ENCODE results near the gene POLR3H. TPM values are rescaled to one million over a fixed set of nuclear protein-coding genes. Genes with fewer than 3 reads are reported as not detected.
"Not testable (repeated sequence)": the region's sequence is repeated elsewhere in the genome, so short reads cannot be mapped to it uniquely, and the experiment has no call there.

Gene POLR3H, protein sequence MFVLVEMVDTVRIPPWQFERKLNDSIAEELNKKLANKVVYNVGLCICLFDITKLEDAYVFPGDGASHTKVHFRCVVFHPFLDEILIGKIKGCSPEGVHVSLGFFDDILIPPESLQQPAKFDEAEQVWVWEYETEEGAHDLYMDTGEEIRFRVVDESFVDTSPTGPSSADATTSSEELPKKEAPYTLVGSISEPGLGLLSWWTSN
- total RNA-seq (ENCODE audit: low replicate concordance): 18.7 and 27.7 TPM in 2 replicates

DNA sequence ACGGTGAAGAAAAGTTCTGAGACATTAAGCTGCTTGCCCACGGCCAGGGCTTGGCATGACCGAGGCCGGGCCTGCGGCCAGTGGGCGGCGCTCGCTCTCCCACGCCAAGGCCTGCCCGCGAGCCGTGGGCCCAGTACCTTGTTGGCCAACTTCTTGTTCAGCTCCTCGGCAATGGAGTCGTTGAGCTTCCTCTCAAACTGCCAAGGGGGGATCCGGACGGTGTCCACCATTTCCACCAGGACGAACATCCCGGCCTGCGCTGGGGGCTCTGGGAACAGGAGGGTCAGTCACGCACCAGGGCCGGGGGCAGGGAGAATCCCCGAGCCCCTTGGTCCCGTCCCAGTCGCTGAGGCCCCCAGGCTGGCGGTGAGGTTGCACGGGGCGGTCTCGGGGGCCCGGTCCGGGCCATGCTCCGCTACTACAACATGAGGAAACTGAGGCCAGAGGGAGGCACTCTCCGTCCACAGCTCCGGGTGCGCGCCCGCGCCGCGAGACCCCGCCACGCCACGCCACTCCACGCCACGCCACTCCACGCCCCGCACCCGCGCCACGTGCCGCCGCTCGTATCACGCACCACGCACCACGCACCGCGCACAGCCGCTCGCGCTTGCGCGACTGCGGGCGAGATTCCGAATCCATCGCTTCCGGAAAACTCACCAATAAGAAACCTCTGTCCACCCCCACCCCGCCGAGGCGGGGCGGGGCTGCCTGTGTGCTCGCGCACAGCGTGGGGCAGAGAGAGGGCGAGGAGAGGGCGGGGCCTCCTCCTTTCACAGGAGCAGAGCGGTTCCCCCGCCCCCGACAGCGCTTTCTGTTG lies at the start of gene POLR3H:
TSS of gene POLR3H (minus strand) at position 617 of the 817 bp plus-strand sequence. CDS start at position 248, 369 bp downstream.
- DNase-seq (ENCODE audit: low read depth): peak; percentile 95
- peak within 1 kb of the TSS; percentile 88 for H3K4me3 ChIP-seq (ENCODE audit: low read depth, low read length)
- TF ChIP-seq, protein P1, sequence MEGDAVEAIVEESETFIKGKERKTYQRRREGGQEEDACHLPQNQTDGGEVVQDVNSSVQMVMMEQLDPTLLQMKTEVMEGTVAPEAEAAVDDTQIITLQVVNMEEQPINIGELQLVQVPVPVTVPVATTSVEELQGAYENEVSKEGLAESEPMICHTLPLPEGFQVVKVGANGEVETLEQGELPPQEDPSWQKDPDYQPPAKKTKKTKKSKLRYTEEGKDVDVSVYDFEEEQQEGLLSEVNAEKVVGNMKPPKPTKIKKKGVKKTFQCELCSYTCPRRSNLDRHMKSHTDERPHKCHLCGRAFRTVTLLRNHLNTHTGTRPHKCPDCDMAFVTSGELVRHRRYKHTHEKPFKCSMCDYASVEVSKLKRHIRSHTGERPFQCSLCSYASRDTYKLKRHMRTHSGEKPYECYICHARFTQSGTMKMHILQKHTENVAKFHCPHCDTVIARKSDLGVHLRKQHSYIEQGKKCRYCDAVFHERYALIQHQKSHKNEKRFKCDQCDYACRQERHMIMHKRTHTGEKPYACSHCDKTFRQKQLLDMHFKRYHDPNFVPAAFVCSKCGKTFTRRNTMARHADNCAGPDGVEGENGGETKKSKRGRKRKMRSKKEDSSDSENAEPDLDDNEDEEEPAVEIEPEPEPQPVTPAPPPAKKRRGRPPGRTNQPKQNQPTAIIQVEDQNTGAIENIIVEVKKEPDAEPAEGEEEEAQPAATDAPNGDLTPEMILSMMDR (IDR thresholded peaks at IDR 0.05; ENCODE audit: insufficient read depth, low read length): peak; percentile 55

DNA sequence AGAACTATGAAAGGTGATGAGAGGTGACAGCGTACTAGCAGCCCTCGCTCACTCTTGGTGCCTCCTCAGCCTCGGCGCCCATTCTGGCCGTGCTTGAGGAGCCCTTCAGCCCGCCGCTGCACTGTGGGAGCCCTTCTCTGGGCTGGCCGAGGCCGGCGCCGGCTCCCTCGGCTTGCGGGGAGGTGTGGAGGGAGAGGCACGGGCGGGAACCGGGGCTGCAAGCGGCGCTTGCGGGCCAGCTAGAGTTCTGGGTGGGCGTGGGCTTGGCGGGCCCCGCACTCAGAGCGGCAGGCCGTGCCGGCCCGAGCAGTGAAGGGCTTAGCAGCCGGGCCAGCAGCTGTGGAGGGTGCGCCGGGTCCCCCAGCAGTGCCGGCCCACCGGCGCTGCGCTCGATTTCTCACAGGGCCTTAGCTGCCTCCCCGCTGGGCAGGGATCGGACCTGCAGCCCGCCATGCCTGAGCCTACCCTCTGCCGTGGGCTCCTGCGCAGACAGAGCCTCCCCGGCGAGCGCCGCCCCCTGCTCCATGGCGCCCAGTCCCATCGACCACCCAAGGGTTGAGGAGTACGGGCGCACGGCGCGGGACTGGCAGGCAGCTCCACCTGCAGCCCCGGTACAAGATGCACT lies 49.2 kb upstream of the POLR3H start:
- DNase-seq (ENCODE audit: low read depth); H3K4me3 ChIP-seq (ENCODE audit: low read depth, low read length): not testable (repeated sequence)

DNA sequence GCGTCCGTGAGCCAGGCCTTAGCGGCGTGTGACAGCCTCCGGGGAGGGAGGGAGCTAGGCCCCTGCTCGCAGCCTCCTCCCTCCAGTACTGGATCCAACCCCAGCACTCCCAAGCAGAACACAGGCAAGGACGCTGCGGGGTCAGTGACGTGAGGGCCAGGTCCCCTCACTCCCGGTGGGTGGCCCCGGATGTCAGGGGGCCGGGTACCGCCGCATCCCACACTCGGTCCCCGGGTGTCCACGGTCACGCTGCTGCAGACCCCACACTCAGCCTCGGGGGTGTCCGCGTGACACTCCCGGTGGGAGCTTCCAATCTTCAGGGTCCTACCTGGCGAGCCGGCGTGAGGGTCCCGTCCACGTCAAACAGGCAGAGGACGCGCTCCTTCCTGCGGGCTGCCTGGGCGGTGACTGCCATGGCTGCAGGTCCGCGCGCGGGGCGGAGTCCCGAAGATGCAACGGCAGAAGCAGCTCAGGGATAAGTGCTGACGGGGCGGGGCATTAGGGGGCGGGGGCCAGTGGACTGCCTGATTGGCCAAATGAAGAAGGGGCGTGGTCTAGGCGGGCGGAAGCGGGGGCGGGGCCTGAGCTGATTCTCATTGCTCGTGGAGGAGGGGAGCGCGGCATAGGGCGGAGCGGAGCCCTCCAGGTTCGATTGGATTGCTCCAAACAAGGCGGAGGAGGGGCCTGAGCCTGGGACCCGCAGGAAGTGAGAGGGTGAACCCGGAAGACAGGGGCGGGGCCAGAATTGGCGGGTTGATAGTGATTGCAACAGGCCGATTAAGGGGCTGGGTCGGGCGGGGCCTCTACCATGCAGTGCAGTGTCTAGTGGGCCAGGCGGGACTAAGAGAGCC lies 45.3 kb upstream of the POLR3H start, which contains the start of gene PMM1:
TSS of gene PMM1 (minus strand) at position 450 of the 851 bp plus-strand sequence. CDS start at position 415, 35 bp downstream.
- TF ChIP-seq, protein P1 (IDR thresholded peaks at IDR 0.05; ENCODE audit: insufficient read depth, low read length): no peak
- H3K4me3 ChIP-seq (ENCODE audit: low read depth, low read length): peak within 1 kb of the TSS; percentile 93
- DNase-seq (ENCODE audit: low read depth): peak; percentile 99

DNA sequence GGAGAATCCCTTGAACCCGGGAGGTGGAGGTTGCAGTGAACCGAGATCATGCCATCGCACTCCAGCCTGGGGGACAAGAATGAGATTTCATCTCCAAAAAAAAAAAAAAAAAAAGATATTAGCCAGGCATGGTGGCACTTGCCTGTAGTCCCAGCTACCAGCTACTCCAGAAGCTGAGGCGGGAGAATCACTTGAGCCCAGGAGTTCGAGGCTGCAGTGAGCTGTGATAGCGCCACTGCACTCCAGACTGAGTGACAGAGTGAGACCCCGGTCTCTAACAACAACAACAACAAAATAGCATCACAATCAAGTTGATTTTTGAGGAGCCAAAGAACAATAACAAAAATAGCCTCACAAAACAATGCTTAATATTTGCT lies 43.1 kb upstream of the POLR3H start:
- TF ChIP-seq, protein P1 (IDR thresholded peaks at IDR 0.05; ENCODE audit: insufficient read depth, low read length): no peak
- no peak overlapping the region for H3K4me3 ChIP-seq (ENCODE audit: low read depth, low read length)
- DNase-seq (ENCODE audit: low read depth): no peak

DNA sequence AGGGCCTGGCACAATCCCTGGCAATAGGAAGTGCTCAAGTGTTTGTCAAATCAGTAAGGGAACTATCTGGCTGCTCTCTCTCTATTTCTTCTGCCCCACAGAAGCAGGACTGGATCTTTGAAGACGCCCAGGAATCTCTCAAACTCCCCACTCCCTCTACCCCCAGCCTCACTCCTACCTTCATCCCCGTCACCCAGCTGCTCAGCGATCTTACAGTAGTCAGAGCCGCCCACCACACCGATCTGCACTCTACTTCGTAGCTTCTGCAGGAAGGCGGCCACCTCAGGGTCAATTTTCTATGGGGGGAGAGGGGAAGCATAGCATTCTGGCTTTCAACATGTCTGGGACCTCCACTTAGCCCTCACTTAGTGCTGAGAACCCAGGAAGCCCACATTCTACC lies 41.6 kb upstream of the POLR3H start:
- no peak overlapping the region for H3K4me3 ChIP-seq (ENCODE audit: low read depth, low read length)
- no peak for DNase-seq (ENCODE audit: low read depth)
- TF ChIP-seq, protein P1 (IDR thresholded peaks at IDR 0.05; ENCODE audit: insufficient read depth, low read length): no peak

DNA sequence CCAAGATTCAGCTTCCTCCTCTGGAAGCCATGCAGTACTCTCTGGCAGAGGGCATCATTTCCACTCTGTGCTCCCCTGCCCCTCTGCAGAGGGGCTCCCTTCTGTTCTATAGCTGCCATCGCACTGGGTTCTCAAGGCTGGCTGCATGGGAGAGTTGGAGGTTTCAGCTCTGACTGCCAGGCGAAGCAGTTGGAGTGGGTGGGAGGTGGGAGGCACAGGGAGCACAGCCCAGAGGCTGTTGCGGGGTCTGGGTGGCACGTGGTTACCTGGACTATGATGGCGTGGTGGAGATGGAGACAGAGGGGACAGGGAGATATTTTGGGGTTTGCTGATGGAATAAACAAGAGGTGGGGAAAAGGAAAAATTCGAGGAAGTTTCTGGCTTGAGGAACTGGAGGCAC lies 40.6 kb upstream of the POLR3H start:
- DNase-seq (ENCODE audit: low read depth): no peak
- H3K4me3 ChIP-seq (ENCODE audit: low read depth, low read length): no peak overlapping the region
- TF ChIP-seq, protein P1 (IDR thresholded peaks at IDR 0.05; ENCODE audit: insufficient read depth, low read length): no peak
